DND-41 (cell line): Measurements from ENCODE around the gene GLRX2.

Source experiments
- EZH2 ChIP-seq: IDR thresholded peaks from 3 replicates; pipeline ENCODE4 v1.6.1; 2012; ENCODE audit warnings: borderline replicate concordance, low read depth, mild to moderate bottlenecking, moderate library complexity, low read length, inconsistent platforms; ENCODE audit not compliant: severe bottlenecking
- TF ChIP-seq, protein P1 (sequence below): IDR thresholded peaks from 2 replicates; pipeline ENCODE4 v1.5.1; 2012; ENCODE audit warnings: borderline replicate concordance, low read length, moderate library complexity, mild to moderate bottlenecking; ENCODE audit not compliant: poor library complexity, severe bottlenecking; ENCODE audit errors: extremely low read depth

DNA sequence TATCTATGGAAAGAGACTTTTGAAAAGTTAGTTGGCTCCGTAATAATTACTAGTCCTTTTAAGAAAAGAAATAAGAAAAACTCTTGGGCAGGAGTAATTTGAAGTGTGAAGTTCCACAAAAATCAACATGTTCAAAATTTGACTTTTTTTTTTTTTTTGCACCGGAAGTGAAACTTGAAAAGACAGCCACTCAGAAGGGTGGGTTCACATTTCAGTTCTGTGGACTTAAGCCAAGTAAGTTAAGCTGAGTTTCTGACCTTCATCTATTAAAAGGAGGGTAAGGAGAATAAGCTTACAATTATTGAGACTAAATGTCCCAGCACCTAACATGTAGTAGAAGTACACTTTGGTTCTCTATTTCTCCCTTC is 34.8 kb downstream of the GLRX2 start:
- TF ChIP-seq, protein P1, sequence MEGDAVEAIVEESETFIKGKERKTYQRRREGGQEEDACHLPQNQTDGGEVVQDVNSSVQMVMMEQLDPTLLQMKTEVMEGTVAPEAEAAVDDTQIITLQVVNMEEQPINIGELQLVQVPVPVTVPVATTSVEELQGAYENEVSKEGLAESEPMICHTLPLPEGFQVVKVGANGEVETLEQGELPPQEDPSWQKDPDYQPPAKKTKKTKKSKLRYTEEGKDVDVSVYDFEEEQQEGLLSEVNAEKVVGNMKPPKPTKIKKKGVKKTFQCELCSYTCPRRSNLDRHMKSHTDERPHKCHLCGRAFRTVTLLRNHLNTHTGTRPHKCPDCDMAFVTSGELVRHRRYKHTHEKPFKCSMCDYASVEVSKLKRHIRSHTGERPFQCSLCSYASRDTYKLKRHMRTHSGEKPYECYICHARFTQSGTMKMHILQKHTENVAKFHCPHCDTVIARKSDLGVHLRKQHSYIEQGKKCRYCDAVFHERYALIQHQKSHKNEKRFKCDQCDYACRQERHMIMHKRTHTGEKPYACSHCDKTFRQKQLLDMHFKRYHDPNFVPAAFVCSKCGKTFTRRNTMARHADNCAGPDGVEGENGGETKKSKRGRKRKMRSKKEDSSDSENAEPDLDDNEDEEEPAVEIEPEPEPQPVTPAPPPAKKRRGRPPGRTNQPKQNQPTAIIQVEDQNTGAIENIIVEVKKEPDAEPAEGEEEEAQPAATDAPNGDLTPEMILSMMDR: no peak
- no peak for TF ChIP-seq EZH2
